ENCODE data around the gene PELI2. TPM values are rescaled to one million over a fixed set of nuclear protein-coding genes. Genes with fewer than 3 reads are reported as not detected.

The PELI2 gene
- total RNA-seq, 4 donors from 2014 or later, result 10.0 to 17.0 (median 13.2) TPM

- no peak for DNase-seq (ENCODE audit: low spot score in 2 of 2)
- 57% methylated on average over 7 of the region's 7 CpGs for WGBS, 2 donors
- TF ChIP-seq CTCF (IDR thresholded peaks at IDR 0.05) (no peak), POLR2A (IDR thresholded peaks at IDR 0.05) (no peak)
- H3K4me3 ChIP-seq (ENCODE audit: low read depth, poor library complexity, severe bottlenecking), result no peak overlapping the region
- intact Hi-C loops (cut with DNase I; ENCODE audit: low total_unique reads), result no loop called here
Measured at GRCh38 chr14:56221382-56222128, 103.3 kb downstream of the PELI2 start.

GRCh38 chr14:56224229-56224628, 106.0 kb downstream of the PELI2 start:
- 79 to 86% methylated on average over 1 of the region's 1 CpG for WGBS, 2 donors
- intact Hi-C loops (cut with DNase I; ENCODE audit: low total_unique reads), result no loop called here
- H3K4me3 ChIP-seq (ENCODE audit: low read depth, poor library complexity, severe bottlenecking), result no peak overlapping the region
- TF ChIP-seq POLR2A (IDR thresholded peaks at IDR 0.05) (no peak), CTCF (IDR thresholded peaks at IDR 0.05) (no peak)
- DNase-seq (ENCODE audit: low spot score in 2 of 2), result no peak

GRCh38 chr14:56224691-56225681, 106.8 kb downstream of the PELI2 start:
- no peak for DNase-seq (ENCODE audit: low spot score in 2 of 2)
- TF ChIP-seq POLR2A (IDR thresholded peaks at IDR 0.05) (no peak), CTCF (IDR thresholded peaks at IDR 0.05) (no peak)
- intact Hi-C loops (cut with DNase I; ENCODE audit: low total_unique reads), result no loop called here
- 89 to 91% methylated on average over 17 of the region's 17 CpGs for WGBS, 2 donors
- no peak overlapping the region for H3K4me3 ChIP-seq (ENCODE audit: low read depth, poor library complexity, severe bottlenecking)

- intact Hi-C loops (cut with DNase I; ENCODE audit: low total_unique reads), result no loop called here
- TF ChIP-seq CTCF (IDR thresholded peaks at IDR 0.05), result no peak
- no peak for DNase-seq (ENCODE audit: low spot score in 2 of 2)
- H3K4me3 ChIP-seq (ENCODE audit: low read depth, poor library complexity, severe bottlenecking), result no peak overlapping the region
- 75 to 85% methylated on average over 4 of the region's 4 CpGs for WGBS, 2 donors
Measured at GRCh38 chr14:56235388-56235787, 117.2 kb downstream of the PELI2 start.

GRCh38 chr14:56237398-56237797, 119.2 kb downstream of the PELI2 start:
- no peak for DNase-seq (ENCODE audit: low spot score in 2 of 2)
- no peak overlapping the region for H3K4me3 ChIP-seq (ENCODE audit: low read depth, poor library complexity, severe bottlenecking)
- TF ChIP-seq CTCF (IDR thresholded peaks at IDR 0.05), result no peak
- no peak for TF ChIP-seq POLR2A (IDR thresholded peaks at IDR 0.05)
- 57 to 64% methylated on average over 2 of the region's 2 CpGs for WGBS, 2 donors
- intact Hi-C loops (cut with DNase I; ENCODE audit: low total_unique reads), result no loop called here

All from lower leg skin (tissue), 4 donors.